Astrocyte (in vitro differentiated cells and primary cell): ENCODE results near the gene NEURL2. TPM values are rescaled to one million over a fixed set of nuclear protein-coding genes. Genes with fewer than 3 reads are reported as not detected.

Experiments
- DNase-seq: peaks from one replicate; pipeline ENCODE4 v3.0.0-alpha.2; 2010; ENCODE audit warnings: low read depth
- FAIRE-seq: peaks from 2 replicates; lab custom pipeline; 2011; peaks lifted over from hg19 to GRCh38; lab: Jason Lieb, UNC
- H2AFZ ChIP-seq: 2 replicates; pipeline ENCODE4 v1.6.0; 2012; ENCODE audit warnings: low read depth, low read length, inconsistent platforms
- H3K27ac ChIP-seq: 2 replicates; pipeline ENCODE4 v1.5.1; 2011; ENCODE audit warnings: low read depth, low read length, inconsistent platforms
- H3K27me3 ChIP-seq: 2 replicates; pipeline ENCODE4 v1.6.0; 2011; ENCODE audit warnings: low read length, inconsistent platforms; ENCODE audit not compliant: insufficient read depth
- H3K36me3 ChIP-seq: 2 replicates; pipeline ENCODE4 v1.5.1; 2011; ENCODE audit warnings: low read length, inconsistent platforms; ENCODE audit not compliant: insufficient read depth
- H3K4me1 ChIP-seq: 2 replicates; pipeline ENCODE4 v1.5.1; 2011; ENCODE audit warnings: low read length, inconsistent platforms; ENCODE audit not compliant: insufficient read depth
- H3K4me2 ChIP-seq: 2 replicates; pipeline ENCODE4 v1.6.0; 2012; ENCODE audit warnings: low read length, inconsistent platforms
- H3K4me3 ChIP-seq: 2 replicates; pipeline ENCODE4 v1.5.1; 2011; ENCODE audit warnings: low read depth, mild to moderate bottlenecking, low read length, inconsistent platforms; ENCODE audit not compliant: insufficient read depth
- H3K79me2 ChIP-seq: 2 replicates; pipeline ENCODE4 v1.6.0; 2012; ENCODE audit warnings: mild to moderate bottlenecking, low read length, inconsistent platforms; ENCODE audit not compliant: insufficient read depth
- H3K9ac ChIP-seq: 2 replicates; pipeline ENCODE4 v1.6.0; 2012; ENCODE audit warnings: mild to moderate bottlenecking, low read length, inconsistent platforms
- H3K9me3 ChIP-seq: 2 replicates; pipeline ENCODE4 v1.5.1; 2012; ENCODE audit warnings: low read depth, mild to moderate bottlenecking, low read length, inconsistent platforms; ENCODE audit not compliant: insufficient read depth
- H4K20me1 ChIP-seq: 2 replicates; pipeline ENCODE4 v1.6.0; 2012; ENCODE audit warnings: low read length, inconsistent platforms; ENCODE audit not compliant: insufficient read depth
- H3K27ac Mint-ChIP-seq: one replicate; pipeline ENCODE4 v1.8.0; 2021; ENCODE audit warnings: mild to moderate bottlenecking, mixed read lengths; ENCODE audit not compliant: unreplicated experiment
- H3K27me3 Mint-ChIP-seq: one replicate; pipeline ENCODE4 v1.8.0; 2021; ENCODE audit warnings: low read depth, mixed read lengths; ENCODE audit not compliant: unreplicated experiment
- H3K36me3 Mint-ChIP-seq: one replicate; pipeline ENCODE4 v1.8.0; 2021; ENCODE audit warnings: low read depth, mixed read lengths; ENCODE audit not compliant: unreplicated experiment
- H3K4me1 Mint-ChIP-seq: one replicate; pipeline ENCODE4 v1.8.0; 2021; ENCODE audit warnings: low read depth, mixed read lengths; ENCODE audit not compliant: unreplicated experiment
- H3K4me3 Mint-ChIP-seq: one replicate; pipeline ENCODE4 v1.8.0; 2021; ENCODE audit warnings: mild to moderate bottlenecking, moderate library complexity, mixed read lengths; ENCODE audit not compliant: unreplicated experiment
- H3K9me3 Mint-ChIP-seq: one replicate; pipeline ENCODE4 v1.8.0; 2021; ENCODE audit warnings: mild to moderate bottlenecking, mixed read lengths; ENCODE audit not compliant: unreplicated experiment
- EZH2 ChIP-seq: IDR thresholded peaks from 2 replicates; pipeline ENCODE4 v1.6.1; 2012; ENCODE audit warnings: mild to moderate bottlenecking, low read length, inconsistent platforms; ENCODE audit not compliant: insufficient read depth
- total RNA-seq: library from RNA; stranded (reverse); gene quantifications from 2 replicates; pipeline ENCODE4 v1.2.1, GENCODE V29; 2021
- TF ChIP-seq, protein P1 (sequence below): IDR thresholded peaks from 2 replicates; pipeline ENCODE4 v1.5.1; 2011; ENCODE audit warnings: low read depth, mild to moderate bottlenecking, inconsistent platforms, low read length, moderate library complexity; ENCODE audit not compliant: insufficient read depth

NEURL2 gene
- total RNA-seq, 1 donor from 2014 or later, result 6.9 TPM

- FAIRE-seq, result no peak
- Histone ChIP-seq H3K9me3 (no peaks in the 10 kb centered on the region), H3K4me3 (no peak overlapping the region), H4K20me1 (no peaks in the 10 kb centered on the region), H3K4me1 (peaks cover 16% of the 10 kb centered on the region), H3K36me3 (no peaks in the 10 kb centered on the region), H3K4me2 (no peak overlapping the region), H3K27me3 (no peaks in the 10 kb centered on the region), H2AFZ (no peak overlapping the region), H3K27ac (no peak overlapping the region), H3K9ac (no peak overlapping the region), H3K79me2 (peaks cover 9% of the 10 kb centered on the region)
- H3K27me3 Mint-ChIP-seq, result no peaks in the 10 kb centered on the region
- peaks cover 2% of the 10 kb centered on the region for H3K36me3 Mint-ChIP-seq
- H3K4me3 Mint-ChIP-seq, result no peak overlapping the region
- H3K9me3 Mint-ChIP-seq, result no peaks in the 10 kb centered on the region
- no peak for DNase-seq
- H3K4me1 Mint-ChIP-seq, result peaks cover 13% of the 10 kb centered on the region
- no peak overlapping the region for H3K27ac Mint-ChIP-seq
- TF ChIP-seq EZH2, result no peak
- TF ChIP-seq, protein P1, sequence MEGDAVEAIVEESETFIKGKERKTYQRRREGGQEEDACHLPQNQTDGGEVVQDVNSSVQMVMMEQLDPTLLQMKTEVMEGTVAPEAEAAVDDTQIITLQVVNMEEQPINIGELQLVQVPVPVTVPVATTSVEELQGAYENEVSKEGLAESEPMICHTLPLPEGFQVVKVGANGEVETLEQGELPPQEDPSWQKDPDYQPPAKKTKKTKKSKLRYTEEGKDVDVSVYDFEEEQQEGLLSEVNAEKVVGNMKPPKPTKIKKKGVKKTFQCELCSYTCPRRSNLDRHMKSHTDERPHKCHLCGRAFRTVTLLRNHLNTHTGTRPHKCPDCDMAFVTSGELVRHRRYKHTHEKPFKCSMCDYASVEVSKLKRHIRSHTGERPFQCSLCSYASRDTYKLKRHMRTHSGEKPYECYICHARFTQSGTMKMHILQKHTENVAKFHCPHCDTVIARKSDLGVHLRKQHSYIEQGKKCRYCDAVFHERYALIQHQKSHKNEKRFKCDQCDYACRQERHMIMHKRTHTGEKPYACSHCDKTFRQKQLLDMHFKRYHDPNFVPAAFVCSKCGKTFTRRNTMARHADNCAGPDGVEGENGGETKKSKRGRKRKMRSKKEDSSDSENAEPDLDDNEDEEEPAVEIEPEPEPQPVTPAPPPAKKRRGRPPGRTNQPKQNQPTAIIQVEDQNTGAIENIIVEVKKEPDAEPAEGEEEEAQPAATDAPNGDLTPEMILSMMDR, result no peak
Measured at GRCh38 chr20:45861221-45862075, 29.6 kb downstream of the NEURL2 start.

DNA sequence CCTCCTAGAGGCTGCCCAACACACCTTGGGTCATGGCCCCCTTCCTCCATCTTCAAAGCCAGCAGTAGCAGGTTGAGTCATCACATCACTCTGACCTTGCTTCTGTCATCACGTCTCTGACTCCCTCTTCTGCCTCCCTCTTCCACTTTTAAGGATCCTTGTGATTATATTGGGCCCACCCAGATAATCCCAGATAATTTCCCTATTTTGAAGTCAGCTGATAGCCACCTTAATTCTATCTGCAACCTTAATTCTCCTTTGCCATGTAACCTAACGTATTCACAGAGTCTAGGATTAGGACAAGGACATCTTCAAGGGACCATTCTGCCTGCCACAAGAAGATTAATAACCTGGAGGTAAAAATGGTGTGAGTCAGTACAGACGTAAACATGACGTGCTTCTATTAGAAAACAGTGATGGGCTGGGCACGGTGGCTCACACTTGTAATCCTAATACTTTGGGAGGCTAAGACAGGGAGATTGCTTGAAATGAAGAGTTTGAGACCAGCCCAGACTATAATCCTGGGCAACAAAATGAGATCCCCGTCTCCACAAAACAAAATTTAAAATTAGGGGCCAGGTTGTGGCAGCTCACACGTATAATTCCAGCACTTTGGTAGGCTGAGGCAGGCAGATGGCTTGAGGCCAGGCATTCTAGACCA, 30.3 kb downstream of the NEURL2 start:
- H4K20me1 ChIP-seq, result peaks cover 4% of the 10 kb centered on the region

More for the DNA sequence above, 30.3 kb downstream of the NEURL2 start:
- peaks cover 17% of the 10 kb centered on the region for H3K79me2 ChIP-seq
- no peak overlapping the region for H3K4me2 ChIP-seq
- no peak overlapping the region for H2AFZ ChIP-seq
- no peaks in the 10 kb centered on the region for H3K36me3 ChIP-seq
- H3K4me3 ChIP-seq, result no peak overlapping the region
- no peaks in the 10 kb centered on the region for H3K27me3 ChIP-seq
- FAIRE-seq, result no peak
- H3K4me1 ChIP-seq, result peaks cover 24% of the 10 kb centered on the region
- H3K9me3 ChIP-seq, result no peaks in the 10 kb centered on the region
- Mint-ChIP-seq H3K36me3 (peaks cover 2% of the 10 kb centered on the region), H3K27me3 (no peaks in the 10 kb centered on the region), H3K27ac (peak overlapping the region; percentile 1), H3K4me1 (peaks cover 13% of the 10 kb centered on the region), H3K4me3 (no peak overlapping the region), H3K9me3 (no peaks in the 10 kb centered on the region)
- H3K27ac ChIP-seq, result no peak overlapping the region
- no peak for TF ChIP-seq EZH2
- TF ChIP-seq, protein P1, result no peak
- H3K9ac ChIP-seq, result no peak overlapping the region
- peak; percentile 42 for DNase-seq
